Breast epithelium (tissue), 4 donors: Measurements from ENCODE around the gene DGKI. TPM values are rescaled to one million over a fixed set of nuclear protein-coding genes. Genes with fewer than 3 reads are reported as not detected.

ENCODE experiments used
- DNase-seq, 2 donors: peaks; one replicate each; pipeline ENCODE4 v3.0.0-alpha.2; 2019; ENCODE audit warnings: low spot score in 2 of 2
- H3K27ac ChIP-seq, 2 donors: fragments of 200-600 bp; sonication (generic) in 1 of 2; one replicate each; pipeline ENCODE4 v1.5.1; 2016 to 2019; ENCODE audit warnings: mild to moderate bottlenecking in 1 of 2
- H3K27me3 ChIP-seq, 2 donors: fragments of 200-600 bp; sonication (generic) in 1 of 2; one replicate each; pipeline versions ENCODE4 v1.5.1 to v1.6.0; 2017 to 2019; ENCODE audit warnings: control low read depth in 1 of 2, mild to moderate bottlenecking in 1 of 2
- H3K36me3 ChIP-seq: fragments of 200-600 bp; one replicate; pipeline ENCODE4 v1.5.1; 2019
- H3K4me1 ChIP-seq, 2 donors: fragments of 200-600 bp; sonication (generic); one replicate each; pipeline ENCODE4 v1.5.1; 2016 to 2019; ENCODE audit warnings: control low read depth in 1 of 2
- H3K4me3 ChIP-seq, 3 donors: fragments of 200-600 bp; sonication (generic); 1 replicate in 2 of 3; 2 replicates in 1 of 3; pipeline ENCODE4 v1.5.1; 2016 to 2019; ENCODE audit warnings: mild to moderate bottlenecking in 3 of 3, moderate library complexity in 2 of 3
- H3K9me3 ChIP-seq, 2 donors: fragments of 200-600 bp; sonication (generic) in 1 of 2; one replicate each; pipeline ENCODE4 v1.5.1; 2016 to 2019; ENCODE audit warnings: control low read depth in 1 of 2
- POLR2A ChIP-seq: fragments of 450-650 bp; IDR thresholded peaks from one replicate; pipeline ENCODE4 v1.6.1; 2016; ENCODE audit warnings: antibody characterized with exemption, mild to moderate bottlenecking, moderate library complexity
- POLR2AphosphoS5 ChIP-seq, 3 donors: sonication (generic); formaldehyde crosslinking; IDR thresholded peaks; one replicate each; pipeline ENCODE4 v1.6.1; 2017; ENCODE audit warnings: antibody characterized with exemption in 3 of 3
- intact Hi-C: fragments of 100-400 bp; cut with DNase I; formaldehyde crosslinking; loops from one replicate; pipeline ENCODE4 v1.15.1; 2023; ENCODE audit warnings: low total_unique reads
- total RNA-seq, 3 donors: library from RNA; depleted of rRNA; stranded (reverse); fragments of >200 nt; gene quantifications; one replicate each; pipeline ENCODE4 v1.1.0, GENCODE V29; 2016
- TF ChIP-seq, protein P1 (sequence below), 3 donors: fragments of 450-650 bp; IDR thresholded peaks; one replicate each; pipeline ENCODE4 v1.5.1; 2016 to 2017; ENCODE audit warnings: antibody characterized with exemption in 3 of 3, mild to moderate bottlenecking in 3 of 3, moderate library complexity in 3 of 3

DGKI gene
- total RNA-seq, 3 donors from 2014 or later, result 2.7 to 4.1 (median 2.9) TPM

DNA sequence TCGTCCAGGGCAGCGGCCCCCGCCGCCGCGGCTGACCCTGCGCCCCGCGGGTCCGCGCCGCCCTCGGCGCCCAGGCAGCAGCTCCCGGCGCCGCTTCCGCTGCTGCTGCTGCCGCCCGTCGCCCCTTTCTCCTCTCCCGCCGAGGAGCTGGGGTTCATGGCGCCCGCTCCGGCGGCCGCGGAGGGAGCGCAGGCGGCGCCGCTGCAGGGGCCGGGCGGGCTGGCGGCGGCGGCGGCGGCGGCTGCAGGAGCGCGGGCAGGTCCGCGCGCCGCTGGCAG is 286 bp downstream of the DGKI start:
- Histone ChIP-seq H3K36me3 (no peaks in the 10 kb centered on the region), H3K4me3 (peak overlapping the region; percentile 25 to 66 (median 39)), H3K27ac (no peak overlapping the region), H3K27me3 (peaks cover 3 to 30% of the 10 kb centered on the region in 2 donors), H3K4me1 (no peaks in the 10 kb centered on the region), H3K9me3 (no peaks in the 10 kb centered on the region)
- no peak for DNase-seq
- no peak for TF ChIP-seq POLR2A
- TF ChIP-seq POLR2AphosphoS5 (IDR thresholded peaks at IDR 0.05), result no peak
- TF ChIP-seq, protein P1, sequence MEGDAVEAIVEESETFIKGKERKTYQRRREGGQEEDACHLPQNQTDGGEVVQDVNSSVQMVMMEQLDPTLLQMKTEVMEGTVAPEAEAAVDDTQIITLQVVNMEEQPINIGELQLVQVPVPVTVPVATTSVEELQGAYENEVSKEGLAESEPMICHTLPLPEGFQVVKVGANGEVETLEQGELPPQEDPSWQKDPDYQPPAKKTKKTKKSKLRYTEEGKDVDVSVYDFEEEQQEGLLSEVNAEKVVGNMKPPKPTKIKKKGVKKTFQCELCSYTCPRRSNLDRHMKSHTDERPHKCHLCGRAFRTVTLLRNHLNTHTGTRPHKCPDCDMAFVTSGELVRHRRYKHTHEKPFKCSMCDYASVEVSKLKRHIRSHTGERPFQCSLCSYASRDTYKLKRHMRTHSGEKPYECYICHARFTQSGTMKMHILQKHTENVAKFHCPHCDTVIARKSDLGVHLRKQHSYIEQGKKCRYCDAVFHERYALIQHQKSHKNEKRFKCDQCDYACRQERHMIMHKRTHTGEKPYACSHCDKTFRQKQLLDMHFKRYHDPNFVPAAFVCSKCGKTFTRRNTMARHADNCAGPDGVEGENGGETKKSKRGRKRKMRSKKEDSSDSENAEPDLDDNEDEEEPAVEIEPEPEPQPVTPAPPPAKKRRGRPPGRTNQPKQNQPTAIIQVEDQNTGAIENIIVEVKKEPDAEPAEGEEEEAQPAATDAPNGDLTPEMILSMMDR (IDR thresholded peaks at IDR 0.05), result no peak
- intact Hi-C loops, result no loop called here

DNA sequence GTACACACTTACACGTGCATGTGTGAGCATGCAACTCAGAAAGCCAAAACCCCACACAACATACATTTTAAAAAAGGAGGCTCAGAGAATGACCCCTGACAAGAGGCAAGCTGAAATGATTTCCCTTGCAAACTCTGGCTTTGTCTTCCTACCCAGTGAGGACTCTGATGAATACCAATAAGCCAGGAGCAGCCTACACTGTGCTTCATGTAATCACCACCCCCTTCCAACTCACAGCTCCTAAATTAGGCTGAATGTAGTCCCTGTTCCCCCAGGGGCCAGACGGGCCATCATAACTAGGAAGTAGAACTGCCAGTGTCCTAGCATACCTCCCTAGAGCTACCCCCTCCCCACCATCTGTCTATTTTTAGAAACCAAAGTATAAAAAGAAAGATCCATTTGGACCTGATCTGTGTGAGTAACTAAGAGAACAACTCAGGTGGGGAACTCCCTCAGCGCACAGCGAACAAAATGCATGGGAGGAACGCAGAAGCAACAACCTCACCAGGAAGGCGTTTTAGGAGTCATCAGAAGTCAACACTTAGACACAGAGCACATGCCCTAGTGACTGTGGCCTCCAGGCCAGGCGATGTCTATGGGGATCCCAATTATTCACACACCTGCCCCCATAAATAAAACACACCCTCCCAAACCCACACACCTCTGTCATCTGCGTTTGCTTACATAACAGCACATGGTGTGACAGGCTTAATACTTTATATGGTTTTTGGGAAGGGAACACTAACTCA is 1.9 kb downstream of the DGKI start:
- Histone ChIP-seq H3K36me3 (no peaks in the 10 kb centered on the region), H3K4me1 (no peaks in the 10 kb centered on the region), H3K27ac (no peak overlapping the region), H3K9me3 (no peaks in the 10 kb centered on the region), H3K27me3 (peaks cover 3 to 30% of the 10 kb centered on the region in 2 donors), H3K4me3 (no peak overlapping the region)
- TF ChIP-seq POLR2AphosphoS5 (IDR thresholded peaks at IDR 0.05) (no peak), POLR2A (no peak)
- TF ChIP-seq, protein P1 (IDR thresholded peaks at IDR 0.05), result no peak
- no peak for DNase-seq
- intact Hi-C loops, result no loop called here

DNA sequence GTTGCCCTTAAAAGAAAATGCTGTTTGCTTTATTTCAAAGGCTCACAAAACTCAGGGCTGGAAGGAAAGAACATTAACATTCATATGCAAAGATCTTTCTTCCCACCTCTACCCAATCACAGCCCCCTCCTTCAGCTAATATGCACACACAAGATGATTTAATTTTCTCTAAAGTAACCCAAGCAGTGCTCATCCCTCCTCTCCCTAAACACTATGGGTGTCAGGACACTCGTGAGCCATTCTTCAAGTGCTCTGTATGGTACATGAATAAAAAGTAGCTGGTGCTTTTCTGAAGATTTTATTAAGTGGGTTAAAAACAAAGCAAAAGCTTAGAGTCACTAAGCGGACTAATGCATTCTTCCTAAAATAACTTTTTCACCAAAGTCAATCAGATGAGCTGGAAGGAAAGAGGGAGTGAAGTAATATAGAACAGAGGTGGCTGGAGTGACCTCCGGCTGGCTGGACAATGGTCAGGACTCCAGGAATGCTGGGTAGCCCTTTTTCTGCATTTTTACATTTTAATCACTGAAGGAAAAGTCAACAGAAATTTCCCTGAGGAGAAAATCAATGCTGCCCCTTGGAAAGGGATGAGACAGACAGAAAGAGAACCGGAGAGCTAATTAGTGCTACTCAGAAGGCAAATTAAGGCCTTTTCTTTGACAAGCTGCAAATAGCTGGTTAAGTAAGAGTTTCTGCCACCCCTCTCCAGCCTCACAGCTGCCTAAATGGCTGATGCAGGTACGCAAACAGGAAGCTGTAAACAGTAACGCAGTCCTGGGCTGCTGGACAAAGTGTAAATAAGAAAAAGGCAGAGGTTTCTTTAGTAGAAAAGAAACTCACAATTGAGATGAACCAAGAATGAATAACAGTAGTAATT is 6.6 kb downstream of the DGKI start:
- no peaks in the 10 kb centered on the region for H3K36me3 ChIP-seq
- peaks cover 0 to 14% of the 10 kb centered on the region in 2 donors for H3K27me3 ChIP-seq
- intact Hi-C loops, result no loop called here
- no peaks in the 10 kb centered on the region for H3K4me1 ChIP-seq
- H3K27ac ChIP-seq, result no peak overlapping the region
- no peak overlapping the region for H3K4me3 ChIP-seq
- DNase-seq, result no peak
- TF ChIP-seq, protein P1 (IDR thresholded peaks at IDR 0.05), result no peak
- TF ChIP-seq POLR2AphosphoS5 (IDR thresholded peaks at IDR 0.05) (no peak), POLR2A (no peak)
- H3K9me3 ChIP-seq, result no peaks in the 10 kb centered on the region

DNA sequence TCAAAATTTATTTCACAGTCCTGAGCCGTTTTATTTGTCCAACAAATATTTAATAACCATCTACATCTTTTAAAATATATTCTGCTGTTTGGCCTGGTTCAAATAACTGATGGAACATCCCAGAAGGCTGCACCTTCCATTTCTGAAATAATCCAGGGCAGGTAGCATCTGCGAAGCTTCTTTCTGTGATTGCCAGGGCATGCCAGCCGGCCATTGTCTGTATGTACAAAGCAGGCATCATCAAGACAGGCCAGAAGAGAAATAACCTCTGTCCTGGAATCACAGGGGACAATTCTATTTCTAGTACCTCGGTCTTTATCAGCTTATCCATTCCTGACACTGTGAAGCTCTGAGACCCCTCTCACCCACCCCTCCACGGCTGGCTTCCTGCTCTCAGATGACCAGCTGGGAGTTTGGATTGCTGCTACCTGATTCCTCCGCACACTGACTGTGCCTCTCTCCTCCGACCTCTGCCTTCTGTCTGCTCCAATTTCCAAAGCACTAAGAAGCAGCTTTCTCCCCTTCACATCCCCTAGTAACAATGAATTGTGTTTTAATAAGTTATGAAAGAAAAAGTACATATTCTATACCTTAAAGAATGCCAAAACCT is 8.0 kb downstream of the DGKI start:
- TF ChIP-seq POLR2AphosphoS5 (IDR thresholded peaks at IDR 0.05), result no peak
- TF ChIP-seq POLR2A, result no peak
- intact Hi-C loops, result no loop called here
- H3K4me3 ChIP-seq, result no peak overlapping the region
- no peak for DNase-seq
- H3K9me3 ChIP-seq, result no peaks in the 10 kb centered on the region
- no peaks in the 10 kb centered on the region for H3K4me1 ChIP-seq
- H3K27me3 ChIP-seq, result peaks cover 0 to under 1% of the 10 kb centered on the region in 2 donors
- H3K36me3 ChIP-seq, result no peaks in the 10 kb centered on the region
- H3K27ac ChIP-seq, result no peak overlapping the region

DNA sequence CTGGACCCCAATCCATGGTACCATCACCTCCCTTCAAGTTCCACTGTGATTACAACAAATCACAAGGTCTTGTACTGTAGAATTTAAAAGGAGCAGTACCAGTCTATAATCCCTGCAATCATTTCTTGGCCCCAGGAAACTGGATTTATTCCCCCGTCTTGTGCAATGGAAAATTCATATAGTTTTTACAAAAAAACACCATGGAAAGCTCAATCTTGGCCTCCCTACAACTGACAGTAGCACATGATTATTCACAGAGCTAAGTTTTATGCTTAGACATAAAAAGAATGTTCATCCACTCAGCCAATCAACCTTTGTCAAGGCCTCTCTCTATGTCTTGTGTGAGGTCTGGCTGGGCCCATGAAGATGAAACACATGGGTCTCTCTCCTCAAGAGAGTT is 10.2 kb downstream of the DGKI start:
- H3K27ac ChIP-seq, result no peak overlapping the region
- intact Hi-C loops, result no loop called here
- H3K36me3 ChIP-seq, result no peaks in the 10 kb centered on the region

More for the DNA sequence above, 10.2 kb downstream of the DGKI start:
- H3K4me1 ChIP-seq, result no peaks in the 10 kb centered on the region
- no peak for DNase-seq
- H3K9me3 ChIP-seq, result peaks cover 16 to 19% of the 10 kb centered on the region in 2 donors
- H3K4me3 ChIP-seq, result no peak overlapping the region
- no peaks in the 10 kb centered on the region for H3K27me3 ChIP-seq
- no peak for TF ChIP-seq POLR2A
- no peak for TF ChIP-seq POLR2AphosphoS5 (IDR thresholded peaks at IDR 0.05)
- TF ChIP-seq, protein P1 (IDR thresholded peaks at IDR 0.05), result no peak
